Right ventricle myocardium superior (tissue), 1 donor: ENCODE results near the gene ENTHD1. TPM values are rescaled to one million over a fixed set of nuclear protein-coding genes. Genes with fewer than 3 reads are reported as not detected.
"Not testable (repeated sequence)": the region's sequence is repeated elsewhere in the genome, so short reads cannot be mapped to it uniquely, and the experiment has no call there.

ENCODE experiments used
- ATAC-seq: fragments of 200-7000 bp; cut with Tn5 transposase; one replicate; pipeline ENCODE4 v1.9.1; 2020; ENCODE audit warnings: mild to moderate bottlenecking; ENCODE audit not compliant: poor library complexity
- DNase-seq: peaks from one replicate; pipeline ENCODE4 v3.0.0-alpha.2; 2020
- intact Hi-C: fragments of 100-400 bp; cut with DNase I; formaldehyde crosslinking; loops from one replicate; pipeline ENCODE4 v1.11.2; 2022
- total RNA-seq: library from RNA; stranded (reverse); fragmentation: NEBNext Ultra II Directional; extraction: Animal tissue kit (Norgen Biotek cat#: 25700); gene quantifications from one replicate; pipeline ENCODE4 v1.2.1, GENCODE V29; 2021
- donor health status: DM: no; HTN: yes; CAD: no; lungs with severe emphysema.

Gene ENTHD1
- total RNA-seq, 1 donor from 2014 or later = not detected

GRCh38 chr22:39765046-39765445, 128.5 kb downstream of the ENTHD1 start:
- ATAC-seq = no peak
- intact Hi-C loops = no loop called here
- DNase-seq = no peak

GRCh38 chr22:39763276-39763675, 130.3 kb downstream of the ENTHD1 start:
- intact Hi-C loops = no loop called here
- ATAC-seq = no peak
- no peak for DNase-seq

- DNase-seq (no peak), ATAC-seq (no peak)
- intact Hi-C loops = no loop called here
These were observed 142.8 kb downstream of the ENTHD1 start for GRCh38 chr22:39750759-39751158.

- intact Hi-C loops = no loop called here
- no peak for ATAC-seq
- DNase-seq = no peak
These were observed 144.7 kb downstream of the ENTHD1 start for GRCh38 chr22:39748877-39749276.

GRCh38 chr22:39746600-39747262, 146.8 kb downstream of the ENTHD1 start:
- DNase-seq (no peak), ATAC-seq (no peak)
- intact Hi-C loops = no loop called here

GRCh38 chr22:39745789-39746188, 147.8 kb downstream of the ENTHD1 start:
- ATAC-seq (no peak), DNase-seq (no peak)
- intact Hi-C loops = no loop called here

GRCh38 chr22:39744353-39744752, 149.2 kb downstream of the ENTHD1 start:
- intact Hi-C loops = no loop called here
- no peak for ATAC-seq
- no peak for DNase-seq

- intact Hi-C loops = no loop called here
- DNase-seq = no peak
- no peak for ATAC-seq
These were observed 149.6 kb downstream of the ENTHD1 start for GRCh38 chr22:39743935-39744334.

GRCh38 chr22:39739338-39740027, 154.1 kb downstream of the ENTHD1 start:
- intact Hi-C loops = no loop called here
- no peak for DNase-seq
- ATAC-seq = no peak

- ATAC-seq = no peak
- intact Hi-C loops = no loop called here
- no peak for DNase-seq
These were observed 154.8 kb downstream of the ENTHD1 start for GRCh38 chr22:39738746-39739145.

- intact Hi-C loops = no loop called here
- DNase-seq (no peak), ATAC-seq (no peak)
These were observed 157.8 kb downstream of the ENTHD1 start for GRCh38 chr22:39735776-39736175.

- no peak for DNase-seq
- ATAC-seq = no peak
- intact Hi-C loops = no loop called here
These were observed 158.7 kb downstream of the ENTHD1 start for GRCh38 chr22:39734866-39735265.

GRCh38 chr22:39734046-39734445, 159.5 kb downstream of the ENTHD1 start:
- ATAC-seq, intact Hi-C loops, DNase-seq: not testable (repeated sequence)

- no peak for ATAC-seq
- intact Hi-C loops = no loop called here
- DNase-seq = no peak
These were observed 160.4 kb downstream of the ENTHD1 start for GRCh38 chr22:39733191-39733590.

- DNase-seq (no peak), ATAC-seq (no peak)
- intact Hi-C loops = no loop called here
These were observed 160.9 kb downstream of the ENTHD1 start for GRCh38 chr22:39732625-39733024.

GRCh38 chr22:39731881-39732555, 161.5 kb downstream of the ENTHD1 start:
- intact Hi-C loops = no loop called here
- ATAC-seq = no peak
- DNase-seq = no peak

- ATAC-seq (no peak), DNase-seq (no peak)
- intact Hi-C loops = no loop called here
These were observed 162.1 kb downstream of the ENTHD1 start for GRCh38 chr22:39731481-39731880.

- DNase-seq (no peak), ATAC-seq (no peak)
- intact Hi-C loops = no loop called here
These were observed 164.2 kb downstream of the ENTHD1 start for GRCh38 chr22:39729141-39729934.

- no peak for ATAC-seq
- intact Hi-C loops = no loop called here
- DNase-seq = no peak
These were observed 165.2 kb downstream of the ENTHD1 start for GRCh38 chr22:39728236-39728860.
